ENCODE results near the gene TMEM163. TPM values are rescaled to one million over a fixed set of nuclear protein-coding genes. Genes with fewer than 3 reads are reported as not detected.

TMEM163 gene
- total and polyA plus RNA-seq, 4 donors: 5.8 to 46.9 (median 29.8) TPM

DNA sequence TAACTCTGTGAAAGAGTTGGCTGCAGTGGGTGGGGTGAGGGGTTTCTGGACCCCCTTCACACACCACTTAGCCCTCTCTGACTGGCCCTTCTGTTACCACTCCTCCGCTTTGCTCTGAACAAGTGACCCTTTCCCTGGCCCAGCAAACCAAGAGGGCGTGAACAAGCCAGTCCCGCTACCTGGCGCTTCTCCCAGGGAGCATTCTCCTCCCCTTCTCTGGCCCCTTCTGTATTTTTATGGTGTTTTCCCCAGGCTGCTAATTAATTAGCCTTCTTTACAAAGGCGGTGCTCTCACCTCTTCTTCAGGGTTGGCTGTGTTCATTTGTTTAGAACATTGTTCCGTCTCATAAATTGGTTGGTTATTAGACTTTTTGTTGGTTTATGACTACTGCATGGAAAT is 284.8 kb downstream of the TMEM163 start:
- no peak overlapping the region for H3K9ac ChIP-seq (ENCODE audit: insufficient read depth in 1 of 2, low read length in 2 of 2)
- H3K4me1 ChIP-seq (ENCODE audit: control insufficient read depth in 5 of 5, insufficient read depth in 5 of 5, low read length in 5 of 5): no peaks in the 10 kb centered on the region
- no peak overlapping the region for H3K27ac ChIP-seq (ENCODE audit: low read depth in 1 of 2, low read length in 1 of 2)
- H3K9me3 ChIP-seq (ENCODE audit: control insufficient read depth in 4 of 4, insufficient read depth in 3 of 4, low read length in 3 of 4): no peaks in the 10 kb centered on the region
- no peak for DNase-seq
- no peaks in the 10 kb centered on the region for H3K27me3 ChIP-seq (ENCODE audit: control insufficient read depth in 3 of 3, insufficient read depth in 3 of 3, low read length in 2 of 3)
- TF ChIP-seq, protein P1, sequence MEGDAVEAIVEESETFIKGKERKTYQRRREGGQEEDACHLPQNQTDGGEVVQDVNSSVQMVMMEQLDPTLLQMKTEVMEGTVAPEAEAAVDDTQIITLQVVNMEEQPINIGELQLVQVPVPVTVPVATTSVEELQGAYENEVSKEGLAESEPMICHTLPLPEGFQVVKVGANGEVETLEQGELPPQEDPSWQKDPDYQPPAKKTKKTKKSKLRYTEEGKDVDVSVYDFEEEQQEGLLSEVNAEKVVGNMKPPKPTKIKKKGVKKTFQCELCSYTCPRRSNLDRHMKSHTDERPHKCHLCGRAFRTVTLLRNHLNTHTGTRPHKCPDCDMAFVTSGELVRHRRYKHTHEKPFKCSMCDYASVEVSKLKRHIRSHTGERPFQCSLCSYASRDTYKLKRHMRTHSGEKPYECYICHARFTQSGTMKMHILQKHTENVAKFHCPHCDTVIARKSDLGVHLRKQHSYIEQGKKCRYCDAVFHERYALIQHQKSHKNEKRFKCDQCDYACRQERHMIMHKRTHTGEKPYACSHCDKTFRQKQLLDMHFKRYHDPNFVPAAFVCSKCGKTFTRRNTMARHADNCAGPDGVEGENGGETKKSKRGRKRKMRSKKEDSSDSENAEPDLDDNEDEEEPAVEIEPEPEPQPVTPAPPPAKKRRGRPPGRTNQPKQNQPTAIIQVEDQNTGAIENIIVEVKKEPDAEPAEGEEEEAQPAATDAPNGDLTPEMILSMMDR (IDR thresholded peaks at IDR 0.05; ENCODE audit: control extremely low read depth, extremely low read depth): no peak
- WGBS, 2 donors: 97% methylated on average over 6 of the region's 6 CpGs
- H3K36me3 ChIP-seq (ENCODE audit: control insufficient read depth in 4 of 4, insufficient read depth in 4 of 4, low read length in 4 of 4): peaks cover 0 to 20% (median 9%) of the 10 kb centered on the region in 4 donors
- H3K4me3 ChIP-seq: no peak overlapping the region
- no peak for ATAC-seq (ENCODE audit: insufficient read depth, low FRiP score)

DNA sequence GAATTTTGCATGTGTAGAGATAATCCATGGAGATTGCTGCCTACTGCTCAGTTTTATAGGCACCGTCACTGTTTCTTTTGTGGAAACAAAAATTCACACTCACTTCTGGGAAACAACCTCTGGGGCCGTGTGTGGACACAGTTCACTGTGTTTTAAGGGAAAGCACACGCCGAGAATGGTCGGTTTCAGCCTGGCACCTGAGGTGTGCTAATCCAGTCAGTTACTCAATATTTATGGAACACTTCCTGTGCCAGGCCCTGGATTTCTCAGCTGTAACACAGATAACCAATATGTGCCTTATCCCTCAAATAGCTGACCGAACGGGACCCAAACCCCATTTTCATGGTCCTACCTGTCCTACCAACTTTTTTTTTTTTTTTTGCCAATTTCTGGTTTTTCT is 285.3 kb downstream of the TMEM163 start:
- DNase-seq (no peak), ATAC-seq (ENCODE audit: insufficient read depth, low FRiP score) (no peak)
- Histone ChIP-seq H3K9me3 (ENCODE audit: control insufficient read depth in 4 of 4, insufficient read depth in 3 of 4, low read length in 3 of 4) (no peaks in the 10 kb centered on the region), H3K4me3 (no peak overlapping the region), H3K36me3 (ENCODE audit: control insufficient read depth in 4 of 4, insufficient read depth in 4 of 4, low read length in 4 of 4) (peaks cover 0 to 20% (median 9%) of the 10 kb centered on the region in 4 donors), H3K27ac (ENCODE audit: low read depth in 1 of 2, low read length in 1 of 2) (no peak overlapping the region), H3K27me3 (ENCODE audit: control insufficient read depth in 3 of 3, insufficient read depth in 3 of 3, low read length in 2 of 3) (no peaks in the 10 kb centered on the region), H3K9ac (ENCODE audit: insufficient read depth in 1 of 2, low read length in 2 of 2) (no peak overlapping the region), H3K4me1 (ENCODE audit: control insufficient read depth in 5 of 5, insufficient read depth in 5 of 5, low read length in 5 of 5) (no peaks in the 10 kb centered on the region)
- WGBS, 2 donors: 86 to 89% methylated on average over 7 of the region's 7 CpGs
- TF ChIP-seq, protein P1 (IDR thresholded peaks at IDR 0.05; ENCODE audit: control extremely low read depth, extremely low read depth): no peak

DNA sequence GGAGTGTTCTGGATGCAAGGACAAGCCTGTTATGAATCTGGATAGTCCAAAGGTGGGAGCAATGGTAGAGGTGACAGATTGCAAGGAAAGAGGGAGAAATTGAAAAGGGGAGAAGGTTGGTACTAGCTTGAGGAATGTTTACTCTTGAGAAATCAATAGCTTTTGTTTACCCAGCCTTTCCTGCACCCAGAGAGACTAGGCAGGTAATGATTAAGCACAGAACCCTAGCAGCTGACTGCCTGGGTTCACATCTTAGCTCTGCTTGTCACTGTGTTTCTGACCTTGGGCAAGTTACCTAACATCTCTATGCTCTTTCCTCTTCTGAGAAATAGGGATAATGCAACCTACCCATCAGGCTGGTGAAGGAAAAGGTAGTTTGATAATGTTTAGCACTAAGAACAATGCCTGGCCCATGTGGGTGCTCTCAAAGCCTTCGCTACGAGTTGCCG is 286.3 kb downstream of the TMEM163 start:
- DNase-seq (no peak), ATAC-seq (ENCODE audit: insufficient read depth, low FRiP score) (no peak)
- H3K9ac ChIP-seq (ENCODE audit: insufficient read depth in 1 of 2, low read length in 2 of 2): no peak overlapping the region
- no peaks in the 10 kb centered on the region for H3K27me3 ChIP-seq (ENCODE audit: control insufficient read depth in 3 of 3, insufficient read depth in 3 of 3, low read length in 2 of 3)
- WGBS, 2 donors: 81 to 93% methylated on average over 3 of the region's 3 CpGs
- TF ChIP-seq, protein P1 (IDR thresholded peaks at IDR 0.05; ENCODE audit: control extremely low read depth, extremely low read depth): no peak
- no peaks in the 10 kb centered on the region for H3K4me1 ChIP-seq (ENCODE audit: control insufficient read depth in 5 of 5, insufficient read depth in 5 of 5, low read length in 5 of 5)
- peaks cover 0 to 25% (median 11%) of the 10 kb centered on the region in 4 donors for H3K36me3 ChIP-seq (ENCODE audit: control insufficient read depth in 4 of 4, insufficient read depth in 4 of 4, low read length in 4 of 4)
- no peak overlapping the region for H3K27ac ChIP-seq (ENCODE audit: low read depth in 1 of 2, low read length in 1 of 2)
- H3K4me3 ChIP-seq: no peak overlapping the region
- H3K9me3 ChIP-seq (ENCODE audit: control insufficient read depth in 4 of 4, insufficient read depth in 3 of 4, low read length in 3 of 4): no peaks in the 10 kb centered on the region

DNA sequence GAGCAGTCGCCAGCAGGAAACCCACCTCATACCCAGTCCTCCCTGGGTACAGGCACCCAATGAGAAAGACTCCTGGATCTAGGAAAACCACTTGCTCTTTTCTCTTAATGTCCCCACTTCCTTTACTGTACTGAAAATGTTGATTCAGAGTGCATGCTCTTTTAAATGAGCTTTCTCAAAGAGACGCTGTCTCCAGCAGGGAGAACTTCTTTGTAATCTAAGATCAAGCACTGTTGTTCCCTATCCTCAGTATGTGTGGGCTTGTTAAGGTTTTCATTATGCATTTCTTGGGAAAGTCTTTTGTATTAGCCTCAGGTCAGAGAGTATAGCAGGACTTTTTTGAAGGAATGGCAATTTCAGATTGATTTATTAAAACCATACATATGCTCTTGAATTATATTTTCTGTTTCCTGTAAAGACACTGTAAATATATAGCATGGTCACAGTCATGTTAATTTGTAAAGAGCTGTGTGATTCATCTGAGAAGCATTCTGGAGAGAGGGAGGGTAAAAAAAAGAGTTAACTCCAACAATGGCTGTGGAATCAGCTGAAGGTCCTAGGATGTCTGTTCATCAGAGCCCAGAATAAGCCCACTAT is 286.9 kb downstream of the TMEM163 start:
- H3K9ac ChIP-seq (ENCODE audit: insufficient read depth in 1 of 2, low read length in 2 of 2): no peak overlapping the region
- no peaks in the 10 kb centered on the region for H3K4me1 ChIP-seq (ENCODE audit: control insufficient read depth in 5 of 5, insufficient read depth in 5 of 5, low read length in 5 of 5)
- TF ChIP-seq, protein P1 (IDR thresholded peaks at IDR 0.05; ENCODE audit: control extremely low read depth, extremely low read depth): no peak
- no peak overlapping the region for H3K27ac ChIP-seq (ENCODE audit: low read depth in 1 of 2, low read length in 1 of 2)
- no peak overlapping the region for H3K4me3 ChIP-seq
- H3K9me3 ChIP-seq (ENCODE audit: control insufficient read depth in 4 of 4, insufficient read depth in 3 of 4, low read length in 3 of 4): no peaks in the 10 kb centered on the region
- 92 to 95% methylated on average over 2 of the region's 2 CpGs for WGBS, 2 donors
- H3K27me3 ChIP-seq (ENCODE audit: control insufficient read depth in 3 of 3, insufficient read depth in 3 of 3, low read length in 2 of 3): no peaks in the 10 kb centered on the region
- peaks cover 0 to 25% (median 11%) of the 10 kb centered on the region in 4 donors for H3K36me3 ChIP-seq (ENCODE audit: control insufficient read depth in 4 of 4, insufficient read depth in 4 of 4, low read length in 4 of 4)
- no peak for ATAC-seq (ENCODE audit: insufficient read depth, low FRiP score)
- no peak for DNase-seq
